GM12878 (cell line): Measurements from ENCODE around the gene PLEKHA7. TPM values are rescaled to one million over a fixed set of nuclear protein-coding genes. Genes with fewer than 3 reads are reported as not detected.

Source experiments
- ATAC-seq: fragments of 200-7000 bp; cut with Tn5 transposase; 3 replicates; pipeline ENCODE4 v1.9.1; 2020; ENCODE audit warnings: mild to moderate bottlenecking, moderate library complexity
- BruUV-seq: library from RNA; stranded (reverse); fragments of 400-500 nt; replicated peaks from 2 replicates; lab custom pipeline; 2021; lab: Mats Ljungman, UMichigan
- CTCF ChIA-PET: fragments of 300-600 bp; sonication (Branson Sonifier 250); formaldehyde crosslinking; extraction: SDS; loops from one replicate; lab custom pipeline; 2021; ENCODE audit warnings: inconsistent platforms; lab: Yijun Ruan, JAX
- POLR2A ChIA-PET: fragments of 350-600 bp; formaldehyde crosslinking; extraction: SDS; loops from one replicate; lab custom pipeline; 2021; ENCODE audit warnings: inconsistent platforms; lab: Charles Lee
- RAD21 ChIA-PET: fragments of 300-600 bp; sonication (Branson Sonifier 250); formaldehyde crosslinking; loops from one replicate; lab custom pipeline; 2023; ENCODE audit warnings: antibody characterized with exemption; ENCODE audit not compliant: unreplicated experiment; lab: Charles Lee
- SMC1A ChIA-PET: fragments of 300-600 bp; sonication (Branson Sonifier 250); formaldehyde crosslinking; loops from one replicate; lab custom pipeline; 2023; ENCODE audit not compliant: unreplicated experiment, uncharacterized antibody; lab: Charles Lee
- DNase-seq: peaks from one replicate; pipeline ENCODE4 v3.0.0-alpha.2; 2011; ENCODE audit warnings: low read depth, low spot score
- FAIRE-seq: peaks from 3 replicates; lab custom pipeline; 2011; peaks lifted over from hg19 to GRCh38; lab: Jason Lieb, UNC
- H2AFZ ChIP-seq: 2 replicates; pipeline ENCODE4 v1.6.0; 2011; ENCODE audit warnings: low read depth, low read length, control low read depth; ENCODE audit not compliant: control insufficient read depth
- H3K27ac ChIP-seq: 2 replicates; pipeline ENCODE4 v1.5.1; 2011; ENCODE audit warnings: control low read depth; ENCODE audit not compliant: control insufficient read depth, insufficient read depth
- H3K27me3 ChIP-seq, 2 experiments: replicated peaks in 1 of 2; 2 replicates each; pipeline versions ENCODE4 v1.6.0 to v1.6.1; 2011; ENCODE audit warnings: low read length in 1 of 2; ENCODE audit not compliant: control insufficient read depth in 2 of 2, insufficient read depth in 2 of 2
- H3K36me3 ChIP-seq, 2 experiments: 2 replicates each; pipeline ENCODE4 v1.5.1; 2011; ENCODE audit warnings: low read length in 1 of 2; ENCODE audit not compliant: control insufficient read depth in 2 of 2, insufficient read depth in 2 of 2
- H3K4me1 ChIP-seq: 2 replicates; pipeline ENCODE4 v1.6.1; 2011; ENCODE audit warnings: mild to moderate bottlenecking, low read length, moderate library complexity, mixed read lengths; ENCODE audit not compliant: control insufficient read depth, insufficient read depth
- H3K4me2 ChIP-seq: 2 replicates; pipeline ENCODE4 v1.6.0; 2011; ENCODE audit warnings: control low read depth; ENCODE audit not compliant: control insufficient read depth, insufficient read depth
- H3K4me3 ChIP-seq: fragments of 200-600 bp; sonication (generic); 2 replicates; pipeline ENCODE4 v1.5.1; 2016
- H3K79me2 ChIP-seq: 2 replicates; pipeline ENCODE4 v1.6.0; 2011; ENCODE audit warnings: low read length; ENCODE audit not compliant: control insufficient read depth, insufficient read depth
- H3K9ac ChIP-seq: 2 replicates; pipeline ENCODE4 v1.8.0; 2011; ENCODE audit warnings: low read length, control low read depth, mixed read lengths; ENCODE audit not compliant: control insufficient read depth, insufficient read depth
- H3K9me3 ChIP-seq: replicated peaks from 3 replicates; pipeline ENCODE4 v1.5.1; 2011; ENCODE audit warnings: mild to moderate bottlenecking, low read length; ENCODE audit not compliant: control insufficient read depth, insufficient read depth
- H4K20me1 ChIP-seq: 2 replicates; pipeline ENCODE4 v1.6.0; 2011; ENCODE audit not compliant: control insufficient read depth, insufficient read depth
- CBX5 ChIP-seq: sonication (generic); IDR thresholded peaks from 2 replicates; pipeline ENCODE4 v1.6.1; 2016; ENCODE audit warnings: low read depth, moderate library complexity, mild to moderate bottlenecking, inconsistent platforms
- CREB1 ChIP-seq: IDR thresholded peaks from 2 replicates; pipeline ENCODE4 v1.6.1; 2012; ENCODE audit warnings: low read depth, mild to moderate bottlenecking, inconsistent platforms
- CREM ChIP-seq: IDR thresholded peaks from 2 replicates; pipeline ENCODE4 v1.6.1; 2014; ENCODE audit warnings: antibody characterized with exemption, low read depth
- CTCF ChIP-seq, 3 experiments: IDR thresholded peaks in 2 of 3; conservative IDR thresholded peaks in 1 of 3; 2 replicates each; pipeline ENCODE4 v1.5.1; 2011; ENCODE audit warnings: low read depth in 3 of 3, low read length in 3 of 3, mild to moderate bottlenecking in 3 of 3, control low read depth in 2 of 3, moderate library complexity in 2 of 3, inconsistent platforms in 1 of 3, mixed read lengths in 1 of 3; ENCODE audit not compliant: control insufficient read depth in 2 of 3, insufficient read depth in 1 of 3; ENCODE audit errors: extremely low read depth in 1 of 3
- E2F8 ChIP-seq: fragments of 450-650 bp; IDR thresholded peaks from 2 replicates; pipeline ENCODE4 v1.6.1; 2018; ENCODE audit warnings: mild to moderate bottlenecking, low read depth, moderate library complexity; ENCODE audit not compliant: partially characterized antibody
- IRF3 ChIP-seq: fragments of 450-650 bp; IDR thresholded peaks from 2 replicates; pipeline ENCODE4 v1.6.1; 2014; ENCODE audit warnings: mild to moderate bottlenecking
- JUNB ChIP-seq: IDR thresholded peaks from 2 replicates; pipeline ENCODE4 v1.6.1; 2016; ENCODE audit warnings: antibody characterized with exemption, mild to moderate bottlenecking
- NBN ChIP-seq: fragments of 450-650 bp; IDR thresholded peaks from 2 replicates; pipeline ENCODE4 v1.6.1; 2016
- NFXL1 ChIP-seq: fragments of 450-650 bp; IDR thresholded peaks from 2 replicates; pipeline ENCODE4 v1.6.1; 2017; ENCODE audit warnings: antibody characterized with exemption, mild to moderate bottlenecking, borderline replicate concordance
- SMAD1 ChIP-seq: fragments of 450-650 bp; IDR thresholded peaks from 2 replicates; pipeline ENCODE4 v1.6.1; 2018; ENCODE audit warnings: mild to moderate bottlenecking, low read depth; ENCODE audit not compliant: partially characterized antibody
- SPI1 ChIP-seq: IDR thresholded peaks from 2 replicates; pipeline ENCODE4 v1.6.1; 2011; ENCODE audit warnings: low read depth, mild to moderate bottlenecking, low read length, moderate library complexity, borderline replicate concordance; ENCODE audit not compliant: insufficient read depth
- STAT3 ChIP-seq: IDR thresholded peaks from 2 replicates; pipeline ENCODE4 v1.6.1; 2011; ENCODE audit warnings: low read depth, low read length, improper control_type of control experiment
- ZNF622 ChIP-seq: fragments of 450-650 bp; IDR thresholded peaks from 2 replicates; pipeline ENCODE4 v1.6.1; 2017; ENCODE audit warnings: mild to moderate bottlenecking, inconsistent platforms
- WGBS: methylation state at CpG from one replicate; pipeline ENCODE4 v1.1.6; 2016; ENCODE audit warnings: low lambda C conversion rate; ENCODE audit not compliant: insufficient replicate concordance, insufficient coverage; ENCODE audit errors: missing lambda C conversion rate; 5-methylcytosine and 5-hydroxymethylcytosine counted together
- in situ Hi-C: fragments of 300-500 bp; cut with MboI; formaldehyde crosslinking; loops from 9 replicates; pipeline ENCODE4 v1.14.3; 2018; ENCODE audit warnings: mixed read lengths
- intact Hi-C: fragments of 100-400 bp; cut with micrococcal nuclease; formaldehyde crosslinking; loops from one replicate; pipeline ENCODE4 v1.14.2; 2022; ENCODE audit not compliant: unreplicated experiment
- polyA plus RNA-seq, 11 experiments: library from polyadenylated mRNA; depleted of rRNA in 4 of 11; unstranded in 6 of 11; stranded (reverse) in 5 of 11; fragments of >200 nt; fragmentation: Nextera tagmentation in 4 of 11; fragmentation: Illumina TruSeq in 1 of 11; extraction: Ambion mirVana in 4 of 11; extraction: Trizol in 1 of 11; gene quantifications; 1 replicate in 1 of 11; 2 replicates in 10 of 11; pipeline versions ENCODE4 v1.2.1 to v1.2.3, GENCODE V29; 2011 to 2016; ENCODE audit warnings: inconsistent platforms in 2 of 11, missing spikeins in 2 of 11, low read depth in 1 of 11
- total RNA-seq, 4 experiments: library from RNA; depleted of rRNA in 3 of 4; stranded (reverse); fragments of >200 nt in 3 of 4; fragmentation: Illumina TruSeq in 1 of 4; extraction: Trizol in 1 of 4; gene quantifications; 2 replicates each; pipeline versions ENCODE4 v1.2.1 to v1.2.3, GENCODE V29; 2013 to 2021

The PLEKHA7 gene
- total and polyA plus RNA-seq, 10 of the 15 experiments (the other 5 are each of a cell fraction or from before 2014, with no cell fraction given) = 0.45 to 5.3 (median 2.1) TPM

- Histone ChIP-seq H3K79me2 (no peaks in the 10 kb centered on the region), H4K20me1 (no peaks in the 10 kb centered on the region), H3K4me1 (no peaks in the 10 kb centered on the region), H2AFZ (no peak overlapping the region), H3K36me3 (no peaks in the 10 kb centered on the region), H3K4me2 (no peak overlapping the region), H3K9ac (no peak overlapping the region), H3K27ac (no peak overlapping the region), H3K27me3 (no peaks in the 10 kb centered on the region; a peak in 1 of 4 replicates), H3K4me3 (no peak overlapping the region), H3K9me3 (no peaks in the 10 kb centered on the region)
- WGBS = 34% methylated on average over 7 of the region's 7 CpGs
- CTCF ChIA-PET = interaction anchor here (0.6 to 7.1 kb wide), 26 partner anchors 7 to 741 kb away, joined by 3 to 59 read pairs (median 11); no protein-coding TSS in a partner anchor
- SMC1A ChIA-PET = interaction anchor here (0.8 to 2.7 kb wide), 9 partner anchors 13 to 741 kb away, joined by 3 to 17 read pairs (median 6); no protein-coding TSS in a partner anchor
- BruUV-seq = no TSS peak
- RAD21 ChIA-PET = interaction anchor here (1.1 to 6.2 kb wide), 4 partner anchors 33 to 741 kb away, joined by 4 to 32 read pairs (median 12); no protein-coding TSS in a partner anchor
- TF ChIP-seq CREM (no peak), SMAD1 (no peak), SPI1 (no peak), STAT3 (no peak), CREB1 (no peak), IRF3 (no peak), JUNB (no peak), CTCF (IDR thresholded peaks at IDR 0.05 in 2 of 3, conservative IDR thresholded peaks at IDR 0.05 in 1 of 3; ENCODE audit: control insufficient read depth in 2 of 3, extremely low read depth in 1 of 3, insufficient read depth in 1 of 3, low read depth in 3 of 3, low read length in 3 of 3) (no peak), ZNF622 (no peak), E2F8 (no peak), NFXL1 (no peak), CBX5 (no peak), NBN (no peak)
- FAIRE-seq (no peak), DNase-seq (no peak), ATAC-seq (no peak)
- POLR2A ChIA-PET = no interaction called here
- in situ Hi-C loops (no loop called here), intact Hi-C loops (loop anchor here (10.0 kb wide), 1 partner anchor 138 kb away; no protein-coding TSS in a partner anchor)
These were observed 227.0 kb downstream of the PLEKHA7 start for GRCh38 chr11:16787035-16787742.
